ENCODE data around the gene EHMT1.

EHMT1 gene

DNA sequence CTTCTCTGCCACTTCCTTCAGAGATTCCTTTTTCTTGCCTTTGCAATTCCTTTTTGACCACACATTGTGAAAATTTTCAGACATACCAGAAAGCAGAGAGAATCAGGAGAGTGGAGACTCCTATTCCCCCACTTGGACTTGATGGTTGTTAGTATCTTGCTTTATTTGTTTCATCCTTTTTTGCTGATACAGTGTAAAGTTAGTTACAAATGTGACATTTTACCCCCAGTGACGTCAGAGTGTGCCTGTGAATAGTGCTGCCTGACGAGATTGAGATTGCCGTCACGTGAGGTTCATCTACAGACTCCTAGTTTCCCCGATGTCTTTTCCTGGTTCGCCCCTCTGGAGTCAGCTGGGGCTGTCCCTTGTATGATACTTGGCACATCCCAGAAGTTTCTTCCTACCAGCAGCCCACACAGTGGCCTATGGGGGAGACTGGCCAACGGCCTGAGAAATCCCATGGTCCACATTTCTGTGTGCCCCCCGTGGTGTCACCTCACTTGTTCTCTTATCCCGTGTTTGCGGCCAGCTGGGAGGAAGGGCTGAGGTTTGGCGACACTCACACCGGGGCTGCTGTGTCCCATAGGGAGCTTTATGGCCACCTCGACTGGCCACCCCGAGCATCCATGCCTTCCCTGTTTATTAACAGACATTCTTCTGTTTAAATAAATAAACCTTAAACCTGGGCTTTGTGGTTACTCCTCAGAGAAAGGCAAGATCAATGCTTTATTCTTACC, 210.6 kb downstream of the EHMT1 start:
- ATAC-seq = no peak
- DNase-seq = no peak

DNA sequence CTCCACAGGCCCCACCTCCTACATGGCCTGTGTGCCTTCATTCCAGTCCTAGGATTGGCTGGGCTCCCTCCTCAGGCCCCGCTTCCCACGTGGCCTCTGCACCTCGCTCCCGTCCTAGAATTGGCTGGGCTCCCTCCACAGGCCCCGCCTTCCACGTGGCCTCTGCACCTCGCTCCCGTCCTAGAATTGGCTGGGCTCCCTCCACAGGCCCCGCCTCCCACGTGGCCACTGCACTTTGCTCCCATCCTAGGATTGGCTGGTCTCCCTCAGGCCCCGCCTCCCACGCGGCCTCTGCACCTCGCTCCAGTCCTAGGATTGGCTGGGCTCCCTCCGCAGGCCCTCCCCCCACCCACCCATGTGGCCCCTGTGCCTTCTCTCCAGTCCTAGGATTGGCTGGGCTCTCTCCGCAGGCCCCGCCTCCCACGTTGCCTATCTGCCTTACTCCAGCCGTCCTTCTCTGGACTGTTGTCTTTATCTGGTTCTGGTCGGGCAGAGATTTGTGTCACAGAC, 213.4 kb downstream of the EHMT1 start:
- ATAC-seq (no peak), DNase-seq (no peak)

DNA sequence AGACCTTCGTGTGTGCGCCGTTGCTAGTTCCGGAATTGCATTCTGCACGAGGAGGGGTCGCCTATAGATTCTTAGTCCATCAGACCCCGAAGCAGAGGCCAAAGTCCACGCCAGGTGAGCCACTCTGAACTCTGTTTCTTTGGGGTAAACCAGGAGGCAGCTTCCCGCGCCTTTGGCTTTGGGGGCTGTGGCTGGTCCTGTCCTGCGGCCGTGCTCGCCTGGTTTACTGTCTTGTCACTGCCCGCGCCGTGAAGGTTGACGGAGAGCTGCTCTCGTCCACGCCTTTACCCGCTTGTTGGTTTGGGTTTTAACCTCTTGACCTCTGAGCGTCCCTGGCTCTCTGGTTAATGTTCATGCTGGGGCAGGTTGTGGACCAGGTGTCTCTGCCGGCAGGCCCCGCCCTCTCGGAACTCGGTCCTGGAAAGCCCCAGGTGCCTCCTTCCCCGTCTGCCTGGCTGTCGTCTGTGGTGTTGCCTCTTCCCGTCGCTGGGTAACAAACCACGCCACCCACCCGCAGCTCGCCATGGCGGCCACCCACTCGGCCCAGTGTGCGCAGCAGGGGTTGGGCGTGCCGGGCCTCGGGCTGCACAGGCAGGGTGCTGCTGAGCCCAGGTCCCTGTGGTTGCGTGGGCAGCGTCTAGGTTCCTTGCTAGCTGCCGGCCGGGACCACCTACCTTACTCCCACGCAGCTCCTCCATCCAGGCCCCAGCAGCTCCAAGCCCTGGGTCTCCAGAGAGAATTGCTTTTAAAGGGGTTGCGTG, 214.2 kb downstream of the EHMT1 start:
- no peak for DNase-seq
- no peak for ATAC-seq

DNA sequence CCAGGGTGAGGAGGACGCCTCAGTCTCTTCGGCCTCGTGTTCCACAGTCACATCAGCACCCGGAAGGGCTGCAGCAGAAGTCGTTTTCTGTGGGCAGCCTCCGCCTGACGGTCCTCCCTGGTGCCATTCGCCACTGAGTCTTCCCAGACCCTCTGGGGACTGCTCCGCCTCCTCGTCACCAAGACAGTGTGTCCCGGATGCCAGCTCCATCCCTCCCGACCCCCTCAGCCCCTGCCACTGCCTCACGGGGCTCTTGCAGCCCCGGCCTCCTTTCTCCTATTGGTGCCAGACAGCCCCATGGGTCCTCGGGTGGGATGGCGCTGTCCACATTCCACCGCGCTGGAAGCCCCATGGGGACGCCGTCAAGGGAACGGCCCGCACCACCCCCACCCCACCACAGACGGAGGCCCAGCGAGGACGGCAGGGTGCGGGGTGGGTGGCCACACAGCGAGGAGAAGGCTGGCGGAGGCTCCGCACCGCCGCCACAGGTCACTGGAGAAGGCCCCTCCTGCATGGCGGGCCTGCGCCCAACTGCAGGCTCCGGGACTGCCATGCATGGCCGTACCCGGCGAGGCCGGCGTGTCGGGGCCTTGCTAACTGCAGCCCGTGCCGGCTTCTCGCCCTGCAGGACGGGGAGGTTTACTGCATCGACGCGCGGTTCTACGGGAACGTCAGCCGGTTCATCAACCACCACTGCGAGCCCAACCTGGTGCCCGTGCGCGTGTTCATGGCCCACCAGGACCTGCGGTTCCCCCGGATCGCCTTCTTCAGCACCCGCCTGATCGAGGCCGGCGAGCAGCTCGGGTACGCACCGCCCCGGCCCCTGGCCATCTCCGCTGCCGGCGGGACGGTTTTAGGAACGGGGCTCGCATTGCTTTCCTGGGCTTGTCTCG, 215.2 kb downstream of the EHMT1 start:
- ATAC-seq (peak; percentile 17), DNase-seq (no peak)

DNA sequence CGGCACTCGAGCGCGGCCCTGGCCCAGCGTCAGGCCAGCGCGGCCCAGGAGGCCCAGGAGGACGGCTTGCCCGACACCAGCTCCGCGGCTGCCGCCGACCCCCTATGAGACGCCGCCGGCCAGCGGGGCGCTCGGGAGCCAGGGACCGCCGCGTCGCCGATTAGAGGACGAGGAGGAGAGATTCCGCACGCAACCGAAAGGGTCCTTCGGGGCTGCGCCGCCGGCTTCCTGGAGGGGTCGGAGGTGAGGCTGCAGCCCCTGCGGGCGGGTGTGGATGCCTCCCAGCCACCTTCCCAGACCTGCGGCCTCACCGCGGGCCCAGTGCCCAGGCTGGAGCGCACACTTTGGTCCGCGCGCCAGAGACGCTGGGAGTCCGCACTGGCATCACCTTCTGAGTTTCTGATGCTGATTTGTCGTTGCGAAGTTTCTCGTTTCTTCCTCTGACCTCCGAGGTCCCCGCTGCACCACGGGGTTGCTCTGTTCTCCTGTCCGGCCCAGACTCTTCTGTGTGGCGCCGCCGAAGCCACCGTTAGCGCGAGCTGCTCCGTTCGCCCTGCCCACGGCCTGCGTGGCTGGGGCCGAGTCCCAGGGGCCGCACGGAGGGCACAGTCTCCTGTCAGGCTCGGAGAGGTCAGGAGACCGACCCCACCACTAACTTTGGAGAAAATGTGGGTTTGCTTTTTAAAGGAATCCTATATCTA, 216.2 kb downstream of the EHMT1 start:
- no peak for ATAC-seq
- no peak for DNase-seq

DNA sequence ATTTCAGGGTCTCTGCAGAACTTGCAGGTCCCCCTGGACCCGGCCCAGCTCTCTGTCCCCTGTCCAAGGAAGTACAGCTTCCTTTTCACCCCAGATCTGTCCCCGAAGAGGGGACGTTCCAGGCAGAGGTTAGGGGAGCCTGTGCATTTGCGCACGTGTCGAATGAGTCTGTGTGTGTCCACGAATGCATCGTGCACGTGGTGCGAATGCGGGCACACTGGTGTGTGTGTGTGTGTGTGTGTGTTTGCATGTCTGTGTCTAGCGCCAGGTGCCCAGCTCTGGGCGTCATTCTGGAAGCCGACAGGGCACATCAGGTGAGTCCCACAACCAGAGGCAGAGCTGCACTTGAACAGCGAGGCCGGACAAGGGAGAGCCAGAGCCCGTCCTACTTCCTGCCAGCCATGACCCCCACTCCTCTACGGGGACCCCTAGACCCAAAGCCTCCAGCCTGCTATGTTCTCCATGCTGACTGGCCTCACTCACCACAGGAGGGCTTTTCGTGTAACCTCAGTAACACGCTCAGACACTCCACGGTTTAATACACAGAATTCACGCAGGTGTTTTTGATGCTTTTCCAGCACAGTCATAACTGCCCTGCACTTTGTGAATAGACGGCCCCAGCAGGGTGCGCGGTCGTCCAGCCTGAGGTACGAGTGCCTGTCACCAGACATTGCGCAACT, 217.5 kb downstream of the EHMT1 start:
- ATAC-seq (peak; percentile 5), DNase-seq (no peak)

DNA sequence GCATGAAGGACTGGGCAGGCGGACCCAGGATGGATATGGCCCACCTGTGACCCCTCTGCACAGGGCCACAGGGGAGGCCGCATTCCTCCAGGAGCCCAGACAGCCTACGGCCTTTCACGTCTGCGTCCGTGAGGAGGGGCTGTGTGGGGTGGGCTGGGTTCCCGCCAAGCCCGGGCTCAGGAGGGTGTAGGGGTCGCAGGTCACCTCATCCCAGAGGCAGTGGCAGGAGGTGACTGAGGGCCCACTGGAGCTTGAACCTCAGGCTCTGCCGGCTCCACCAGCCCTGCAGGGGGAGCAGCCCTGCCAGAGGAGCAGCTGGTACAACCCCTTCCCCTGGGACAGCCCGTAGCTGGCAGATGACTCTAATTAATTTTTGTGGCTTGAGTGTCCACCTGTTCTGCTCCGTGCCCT, 218.0 kb downstream of the EHMT1 start:
- ATAC-seq (peak; percentile 6), DNase-seq (no peak)

DNA sequence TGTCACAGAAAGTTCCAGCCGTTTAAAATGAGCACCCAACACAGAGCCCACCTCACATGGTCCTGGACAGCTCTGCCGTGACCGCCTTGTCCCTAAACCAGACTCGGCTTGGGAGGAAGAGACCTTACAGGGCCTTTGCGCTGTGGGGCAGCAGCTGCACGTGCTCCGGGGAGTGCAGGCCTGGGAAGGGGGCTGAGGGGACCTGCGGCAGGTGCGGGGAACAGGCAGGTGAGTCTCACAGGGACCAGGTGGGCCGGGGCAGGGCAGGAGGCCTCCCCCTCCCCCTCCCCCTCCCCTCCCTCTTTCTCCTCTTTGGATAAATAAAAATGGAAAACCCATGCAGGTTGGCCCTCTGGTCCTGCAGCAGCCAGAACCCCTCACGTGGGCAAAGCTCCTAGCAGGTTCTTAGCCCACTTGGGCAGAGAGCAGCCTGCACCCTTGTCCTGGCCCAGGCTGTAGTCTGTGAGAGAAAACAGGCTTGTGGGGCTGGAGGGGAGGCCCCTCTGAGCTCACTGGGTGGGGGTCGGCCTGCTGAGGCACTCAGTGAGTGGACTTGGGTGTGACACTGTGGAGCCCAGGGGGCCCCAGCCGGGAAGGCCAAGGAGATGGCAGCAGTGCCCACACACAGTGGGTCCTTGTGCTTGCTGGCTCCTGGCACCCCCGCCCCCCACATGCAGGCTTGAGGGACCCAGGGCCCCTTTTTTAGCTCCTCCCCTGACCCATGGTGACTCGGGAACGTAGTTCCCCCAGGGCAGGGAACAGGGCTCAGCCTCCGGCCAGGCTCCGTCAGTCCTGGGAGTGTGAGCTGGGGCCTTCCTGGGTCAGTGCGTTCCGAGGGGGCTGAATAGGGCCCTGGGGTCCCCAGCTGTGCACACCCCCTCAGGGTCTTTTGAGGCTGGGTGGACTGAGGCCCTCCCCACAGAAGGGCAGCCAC, 218.8 kb downstream of the EHMT1 start:
- DNase-seq (no peak), ATAC-seq (no peak)

DNA sequence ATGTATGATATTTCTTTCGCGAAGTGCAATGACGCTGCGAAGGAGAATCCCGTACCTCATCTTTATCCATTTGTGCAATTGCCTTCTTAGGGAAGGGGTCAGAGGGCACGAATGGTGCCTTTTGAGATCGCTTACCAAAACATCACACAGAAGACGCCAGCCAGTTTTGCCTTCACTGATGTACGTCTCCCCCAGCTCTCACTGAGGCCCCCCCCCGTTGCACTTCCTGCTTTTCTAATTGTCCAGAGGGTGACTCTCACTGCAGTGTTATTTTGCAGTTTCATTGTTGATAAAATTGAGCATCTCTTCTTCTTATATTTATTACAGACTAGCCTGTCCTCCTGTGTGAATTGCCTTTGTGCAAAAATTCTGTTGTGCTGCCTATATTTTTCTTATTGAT, 219.8 kb downstream of the EHMT1 start:
- DNase-seq = no peak
- no peak for ATAC-seq

DNA sequence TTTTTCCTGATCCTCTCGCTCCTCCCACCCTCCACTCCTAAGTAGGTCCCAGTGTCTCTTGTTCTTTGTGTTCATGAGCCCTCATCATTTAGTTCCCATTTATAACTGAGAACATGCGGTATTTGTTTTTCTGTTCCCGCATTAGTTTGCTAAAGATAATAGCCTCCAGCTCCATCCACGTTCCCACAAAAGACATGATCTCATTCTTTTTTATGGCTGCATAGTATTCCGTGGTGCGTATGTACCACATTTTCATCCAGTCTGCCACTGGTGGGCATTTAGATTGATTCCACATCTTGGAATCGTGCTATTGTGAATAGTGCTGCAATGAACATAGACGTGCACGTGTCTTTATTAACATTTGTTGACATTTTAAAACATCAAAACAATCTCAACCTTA, 224.6 kb downstream of the EHMT1 start:
- DNase-seq (no peak), ATAC-seq (no peak)

DNA sequence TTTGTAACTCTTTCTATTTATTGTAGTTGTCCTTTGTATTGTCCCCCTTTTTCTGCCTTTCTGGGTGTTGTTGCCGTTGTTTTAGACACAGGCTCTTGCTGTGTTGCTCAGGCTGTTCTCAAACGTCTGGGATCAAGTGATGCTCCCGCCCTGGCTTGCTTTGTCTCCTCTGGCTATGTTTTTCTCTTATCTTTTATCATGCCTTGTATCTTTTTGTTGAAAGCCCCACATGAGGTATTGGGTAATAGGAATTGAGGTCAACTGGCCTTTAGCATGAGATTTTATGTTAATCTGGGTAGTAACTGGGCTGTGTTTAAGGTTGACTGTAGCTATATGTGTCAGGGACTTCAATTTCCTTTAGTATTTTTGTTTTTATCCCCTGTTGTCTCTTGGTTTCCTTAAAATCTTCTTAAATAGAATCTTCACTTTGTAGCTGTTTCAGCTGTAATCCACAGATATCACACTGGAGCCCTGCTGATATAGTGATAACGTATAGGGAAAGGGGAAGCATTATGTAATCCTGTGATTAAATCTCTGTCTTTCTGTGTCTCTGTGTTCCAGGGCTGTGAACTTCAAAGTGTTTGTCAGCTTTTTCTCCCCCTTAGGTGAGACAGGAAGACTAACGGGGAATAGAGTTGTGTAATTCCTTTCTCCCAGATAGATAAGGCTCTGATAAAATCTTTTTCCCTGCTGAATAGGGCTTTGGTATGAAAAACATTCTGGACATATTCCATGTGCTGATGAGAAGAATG, 232.9 kb downstream of the EHMT1 start:
- DNase-seq (no peak), ATAC-seq (no peak)

DNA sequence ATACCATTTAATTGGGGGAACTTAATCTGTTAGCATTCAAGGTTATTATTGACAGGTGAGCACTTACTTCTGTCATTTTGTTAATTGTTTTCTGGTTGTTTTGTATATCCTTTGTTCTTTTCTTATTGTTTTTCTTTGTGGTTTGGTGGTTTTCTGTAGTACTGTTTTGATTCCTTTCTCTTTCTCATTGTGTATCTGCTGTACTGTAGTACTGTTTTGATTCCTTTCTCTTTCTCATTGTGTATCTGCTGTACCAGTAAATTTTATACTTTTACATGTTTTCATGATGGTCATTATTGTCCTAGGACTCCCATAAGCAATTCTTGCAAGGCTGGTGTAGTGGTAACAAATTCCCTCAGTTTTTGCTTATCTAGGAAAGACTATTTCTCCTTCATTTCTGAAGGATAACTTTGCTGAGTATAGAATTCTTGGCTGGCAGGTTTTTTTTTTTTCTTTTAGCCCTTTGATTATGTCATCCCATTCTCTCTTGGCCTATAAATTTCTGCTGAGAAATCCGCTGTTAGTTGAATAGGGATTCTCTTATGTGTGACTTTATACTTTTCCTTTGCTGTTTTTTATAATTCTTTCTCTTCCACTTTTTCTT, 234.7 kb downstream of the EHMT1 start:
- DNase-seq = no peak
- ATAC-seq = no peak

DNA sequence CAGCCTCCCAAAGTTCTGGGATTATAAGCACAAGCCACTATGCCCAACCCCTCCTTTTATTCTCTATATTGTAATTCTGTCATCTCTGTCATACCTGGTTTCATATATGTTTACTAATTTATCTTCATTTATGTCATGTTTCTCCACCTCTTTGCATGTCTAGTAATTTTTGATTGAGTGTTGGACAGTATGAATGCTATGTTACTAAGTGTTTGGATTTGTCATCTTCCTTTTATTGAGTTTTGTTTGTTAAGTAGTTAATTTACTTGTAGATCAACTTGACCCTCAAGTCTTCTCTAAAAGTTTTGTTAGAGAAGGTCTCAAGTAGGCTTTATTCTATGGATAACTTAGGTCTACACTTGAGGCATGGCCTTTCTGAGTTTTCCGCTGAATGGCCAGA, 241.6 kb downstream of the EHMT1 start:
- ATAC-seq (no peak), DNase-seq (no peak)

DNA sequence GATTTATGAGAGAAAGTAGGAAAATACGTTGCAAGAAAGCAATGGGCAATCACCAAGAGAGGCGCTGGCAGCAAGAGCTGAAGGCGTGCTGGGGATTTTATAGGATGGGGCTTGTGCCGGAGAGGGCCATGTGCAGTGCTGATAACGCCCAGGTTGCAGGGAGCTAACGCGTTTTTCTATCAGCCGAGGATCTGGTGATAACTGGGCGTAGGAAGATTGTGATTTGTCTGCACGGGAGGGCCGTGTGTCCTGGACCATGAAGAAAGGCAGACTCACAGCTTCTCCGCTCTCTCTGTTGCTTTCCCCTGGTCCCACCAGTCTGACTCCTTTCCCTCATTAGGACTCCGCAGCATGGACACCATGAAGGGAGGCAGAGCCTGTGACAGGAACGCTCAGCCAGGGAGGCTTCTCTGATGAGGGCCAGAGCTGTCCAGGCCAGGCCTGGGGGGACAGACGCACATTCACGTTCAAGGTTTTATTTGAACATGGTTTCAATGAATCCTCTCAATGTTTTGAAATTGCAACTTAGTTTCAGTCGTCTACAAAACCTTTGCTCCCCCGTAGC, 246.9 kb downstream of the EHMT1 start:
- DNase-seq = no peak
- no peak for ATAC-seq

DNA sequence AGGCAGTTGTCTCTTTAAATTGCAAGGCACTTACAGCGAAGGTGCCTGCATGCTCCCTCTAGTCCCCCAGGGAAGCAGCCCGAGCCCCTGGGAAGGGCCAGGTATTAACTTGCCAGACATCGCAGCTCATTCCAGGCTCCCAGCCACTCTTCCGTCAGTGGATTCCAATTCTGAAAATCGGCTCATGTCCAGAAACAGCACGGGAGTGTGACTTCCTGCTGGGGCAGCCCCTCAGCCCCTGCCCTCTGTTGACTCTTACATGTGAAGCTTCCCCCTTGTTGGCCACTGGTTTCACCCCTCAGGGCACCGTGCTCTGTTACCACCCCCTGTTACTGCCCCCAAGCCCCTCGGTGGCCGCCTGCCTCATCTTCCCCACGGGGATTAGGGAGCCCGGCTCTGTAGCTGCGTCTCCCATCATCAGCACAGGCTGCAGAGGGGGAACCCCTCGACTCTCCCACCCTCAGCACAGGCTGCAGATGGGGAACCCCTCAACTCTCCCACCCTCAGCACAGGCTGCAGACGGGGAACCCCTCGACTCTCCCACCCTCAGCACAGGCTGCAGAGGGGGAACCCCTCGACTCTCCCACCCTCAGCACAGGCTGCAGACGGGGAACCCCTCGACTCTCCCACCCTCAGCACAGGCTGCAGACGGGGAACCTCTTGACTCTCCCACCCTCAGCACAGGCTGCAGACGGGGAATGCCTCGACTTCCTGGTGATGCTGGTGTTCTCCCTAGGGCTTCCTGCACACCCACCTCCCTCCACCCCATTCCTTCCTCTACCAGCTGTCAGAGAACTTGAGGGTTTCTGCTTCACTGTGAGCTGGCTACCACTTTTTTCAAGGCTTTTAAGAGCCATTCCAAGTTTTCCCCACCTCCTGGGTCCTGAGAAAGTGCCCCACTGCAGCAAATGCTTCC, 247.7 kb downstream of the EHMT1 start:
- DNase-seq (no peak), ATAC-seq (no peak)

DNA sequence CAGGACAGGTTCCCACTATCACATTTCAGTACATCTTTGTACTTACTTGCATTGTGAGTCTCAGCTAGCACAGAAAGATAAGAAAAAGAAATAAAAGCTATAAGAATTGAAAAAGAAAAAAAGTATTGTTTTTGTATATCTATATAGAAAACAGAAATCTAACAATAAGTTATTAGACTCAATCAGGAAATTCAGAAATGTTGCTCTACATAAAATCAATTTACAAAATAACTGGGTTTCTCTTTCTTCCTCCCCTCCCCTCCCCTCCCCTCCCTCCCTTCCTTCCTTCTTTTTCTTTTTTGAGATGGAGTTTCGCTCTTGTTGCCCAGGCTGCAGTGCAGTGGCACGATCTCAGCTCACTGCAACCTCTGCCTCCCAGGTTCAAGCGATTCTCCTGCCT, 251.6 kb downstream of the EHMT1 start:
- no peak for DNase-seq
- ATAC-seq = no peak

DNA sequence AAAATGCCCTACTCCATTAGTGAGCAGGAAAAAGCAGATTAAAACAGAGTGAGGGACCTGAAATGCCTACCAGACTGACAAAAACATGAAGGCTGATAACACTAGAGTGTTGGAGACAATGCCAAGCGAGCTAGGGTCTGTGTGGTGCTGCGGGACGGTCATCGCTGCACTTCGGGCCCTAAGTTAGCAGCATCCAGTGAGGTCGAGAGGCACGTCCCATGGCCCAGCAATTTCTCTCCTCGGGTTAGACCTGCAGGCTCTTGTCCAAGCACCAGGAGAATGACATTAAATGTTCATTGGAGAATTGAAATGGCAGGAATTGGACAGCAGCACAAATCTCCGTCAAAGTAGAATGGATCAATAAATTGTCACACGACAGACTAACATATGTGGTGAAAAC, 253.5 kb downstream of the EHMT1 start:
- DNase-seq (no peak), ATAC-seq (no peak)

DNA sequence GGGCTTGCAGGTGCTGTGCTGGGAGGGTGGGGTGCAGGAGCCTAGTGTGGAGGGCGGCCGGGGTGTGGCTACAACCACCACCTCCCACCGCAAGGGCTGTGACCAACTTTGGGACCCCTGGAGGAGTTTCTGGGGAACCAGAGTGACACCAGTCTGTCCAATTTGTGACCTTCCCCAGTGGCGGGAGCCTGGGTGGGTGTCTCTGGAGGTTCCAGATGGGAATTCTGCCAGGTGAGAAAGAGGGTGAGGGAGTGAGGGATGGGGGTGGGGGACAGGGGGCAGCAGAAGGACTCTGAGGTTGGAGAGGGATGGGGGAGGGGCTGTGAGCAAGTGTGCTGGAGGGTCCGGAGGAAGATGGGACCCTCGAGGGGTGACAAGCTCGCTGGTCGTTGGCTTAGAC, 254.6 kb downstream of the EHMT1 start:
- no peak for ATAC-seq
- no peak for DNase-seq

Data from stimulated activated naive CD8-positive, alpha-beta T cell treated with anti-CD3 and anti-CD28 coated beads, Interleukin-15, Interleukin-2, amounts not matched to agents 100 U/mL and 50 U/mL, for 24 hours (primary cell).